H9 (cell line): ENCODE measurements around the gene PTPRR. TPM values are rescaled to one million over a fixed set of nuclear protein-coding genes. Genes with fewer than 3 reads are reported as not detected.

Experiments
- DNase-seq: peaks from one replicate; pipeline ENCODE4 v3.0.0-alpha.2; 2017
- H2AFZ ChIP-seq: one replicate; pipeline ENCODE4 v1.6.1; 2013; ENCODE audit warnings: mild to moderate bottlenecking, low read length, control low read depth, moderate library complexity
- H2AK5ac ChIP-seq: 2 replicates; pipeline ENCODE4 v1.6.1; 2013; ENCODE audit warnings: low read length, control low read depth, mixed read lengths; ENCODE audit not compliant: insufficient read length
- H2BK120ac ChIP-seq: one replicate; pipeline ENCODE4 v1.6.1; 2013; ENCODE audit warnings: low read depth, mild to moderate bottlenecking, low read length, control low read depth, inconsistent platforms; ENCODE audit not compliant: poor library complexity, severe bottlenecking
- H2BK12ac ChIP-seq: 2 replicates; pipeline ENCODE4 v1.6.1; 2013; ENCODE audit warnings: low read length, control low read depth, mixed read lengths, low read depth; ENCODE audit not compliant: insufficient read length
- H2BK15ac ChIP-seq: 2 replicates; pipeline ENCODE4 v1.6.1; 2013; ENCODE audit warnings: low read depth, low read length, control low read depth
- H2BK20ac ChIP-seq: one replicate; pipeline ENCODE4 v1.6.1; 2013; ENCODE audit warnings: low read depth, mild to moderate bottlenecking, low read length, control low read depth, inconsistent platforms; ENCODE audit not compliant: poor library complexity, severe bottlenecking
- H2BK5ac ChIP-seq: 2 replicates; pipeline ENCODE4 v1.6.1; 2013; ENCODE audit warnings: low read length, control low read depth, mixed read lengths; ENCODE audit not compliant: insufficient read length
- H3K14ac ChIP-seq: 2 replicates; pipeline ENCODE4 v1.6.1; 2013; ENCODE audit warnings: low read length, control low read depth; ENCODE audit not compliant: insufficient read depth
- H3K18ac ChIP-seq: 2 replicates; pipeline ENCODE4 v1.6.1; 2013; ENCODE audit warnings: low read depth, mild to moderate bottlenecking, mixed read lengths, low read length, control low read depth; ENCODE audit not compliant: insufficient read length
- H3K23ac ChIP-seq: 2 replicates; pipeline ENCODE4 v1.6.1; 2013; ENCODE audit warnings: low read length, control low read depth, mixed read lengths, low read depth; ENCODE audit not compliant: insufficient read length
- H3K23me2 ChIP-seq: 2 replicates; pipeline ENCODE4 v1.6.1; 2013; ENCODE audit warnings: low read depth, mild to moderate bottlenecking, mixed read lengths, low read length, control low read depth; ENCODE audit not compliant: insufficient read length, poor library complexity, severe bottlenecking
- H3K27ac ChIP-seq: 2 replicates; pipeline ENCODE4 v1.5.1; 2013; ENCODE audit warnings: low read length, control low read depth, mixed read lengths, low read depth; ENCODE audit not compliant: insufficient read length
- H3K27me3 ChIP-seq: 2 replicates; pipeline ENCODE4 v1.6.1; 2013; ENCODE audit warnings: low read length, control low read depth, inconsistent platforms; ENCODE audit not compliant: insufficient read depth
- H3K4ac ChIP-seq: 2 replicates; pipeline ENCODE4 v1.6.1; 2013; ENCODE audit warnings: low read depth, mild to moderate bottlenecking, control low read depth, inconsistent platforms, low read length, moderate library complexity
- H3K4me1 ChIP-seq: 2 replicates; pipeline ENCODE4 v1.6.1; 2013; ENCODE audit warnings: low read length, control low read depth, inconsistent platforms; ENCODE audit not compliant: insufficient read depth
- H3K4me2 ChIP-seq: 2 replicates; pipeline ENCODE4 v1.6.1; 2013; ENCODE audit warnings: low read length, control low read depth, mixed read lengths; ENCODE audit not compliant: insufficient read length, insufficient read depth
- H3K56ac ChIP-seq: 2 replicates; pipeline ENCODE4 v1.6.1; 2013; ENCODE audit warnings: low read depth, mild to moderate bottlenecking, mixed read lengths, low read length, control low read depth; ENCODE audit not compliant: insufficient read length
- H3K79me1 ChIP-seq: 2 replicates; pipeline ENCODE4 v1.6.1; 2013; ENCODE audit warnings: low read depth, mild to moderate bottlenecking, moderate library complexity, low read length, control low read depth, inconsistent platforms; ENCODE audit not compliant: insufficient read depth, poor library complexity, severe bottlenecking
- H3K79me2 ChIP-seq: 2 replicates; pipeline ENCODE4 v1.6.1; 2013; ENCODE audit warnings: low read length, control low read depth, inconsistent platforms; ENCODE audit not compliant: insufficient read depth
- H3K9ac ChIP-seq: 2 replicates; pipeline ENCODE4 v1.6.1; 2013; ENCODE audit warnings: low read length, control low read depth, mixed read lengths; ENCODE audit not compliant: insufficient read length; ENCODE audit errors: extremely low read depth
- H3K9me3 ChIP-seq: one replicate; pipeline ENCODE4 v1.6.1; 2013; ENCODE audit warnings: low read depth, low read length, inconsistent platforms; ENCODE audit not compliant: control insufficient read depth
- H3T11ph ChIP-seq: one replicate; pipeline ENCODE4 v1.6.1; 2013; ENCODE audit warnings: mild to moderate bottlenecking, low read length, control low read depth, inconsistent platforms
- H4K20me1 ChIP-seq: one replicate; pipeline ENCODE4 v1.6.1; 2013; ENCODE audit not compliant: control insufficient read depth, insufficient read length, insufficient read depth
- H4K5ac ChIP-seq: 2 replicates; pipeline ENCODE4 v1.6.1; 2013; ENCODE audit warnings: low read depth, mild to moderate bottlenecking, mixed read lengths, low read length, control low read depth; ENCODE audit not compliant: insufficient read length
- H4K8ac ChIP-seq: replicated peaks from 2 replicates; pipeline ENCODE4 v1.6.1; 2013; ENCODE audit warnings: low read length, control low read depth, mixed read lengths, low read depth; ENCODE audit not compliant: insufficient read length
- H4K91ac ChIP-seq: 2 replicates; pipeline ENCODE4 v1.6.1; 2013; ENCODE audit warnings: low read depth, mild to moderate bottlenecking, moderate library complexity, mixed read lengths, low read length, control low read depth; ENCODE audit not compliant: insufficient read length
- H3K27ac Mint-ChIP-seq, 3 experiments: 2 replicates in 2 of 3; 3 replicates in 1 of 3; pipeline ENCODE4 v1.8.0; 2020 to 2021; ENCODE audit warnings: mixed read lengths in 3 of 3, mild to moderate bottlenecking in 1 of 3, moderate library complexity in 1 of 3
- H3K27me3 Mint-ChIP-seq: 2 replicates; pipeline ENCODE4 v1.8.0; 2021; ENCODE audit warnings: low read depth, mild to moderate bottlenecking, moderate library complexity, mixed read lengths
- H3K36me3 Mint-ChIP-seq, 3 experiments: 2 replicates in 2 of 3; 3 replicates in 1 of 3; pipeline ENCODE4 v1.8.0; 2020 to 2021; ENCODE audit warnings: low read depth in 3 of 3, mixed read lengths in 3 of 3; ENCODE audit not compliant: insufficient read depth in 1 of 3
- H3K4me1 Mint-ChIP-seq, 2 experiments: 2 replicates each; pipeline ENCODE4 v1.8.0; 2020; ENCODE audit warnings: mixed read lengths in 2 of 2
- H3K4me3 Mint-ChIP-seq, 2 experiments: 2 replicates in 1 of 2; 3 replicates in 1 of 2; pipeline ENCODE4 v1.8.0; 2020 to 2021; ENCODE audit warnings: mild to moderate bottlenecking in 2 of 2, mixed read lengths in 2 of 2, moderate library complexity in 1 of 2
- H3K9me3 Mint-ChIP-seq, 2 experiments: 2 replicates in 1 of 2; 3 replicates in 1 of 2; pipeline ENCODE4 v1.8.0; 2020; ENCODE audit warnings: mild to moderate bottlenecking in 2 of 2, mixed read lengths in 2 of 2, moderate library complexity in 1 of 2
- CTCF ChIP-seq: fragments of 200-600 bp; sonication (generic); conservative IDR thresholded peaks from 3 replicates; pipeline ENCODE4 v1.8.0; 2021; ENCODE audit warnings: antibody characterized with exemption, mild to moderate bottlenecking
- total RNA-seq: library from RNA; stranded (reverse); gene quantifications from 2 replicates; pipeline ENCODE4 v1.2.1, GENCODE V29; 2021

Gene PTPRR
- total RNA-seq, 1 experiment from 2014 or later, result 0.22 TPM

DNA sequence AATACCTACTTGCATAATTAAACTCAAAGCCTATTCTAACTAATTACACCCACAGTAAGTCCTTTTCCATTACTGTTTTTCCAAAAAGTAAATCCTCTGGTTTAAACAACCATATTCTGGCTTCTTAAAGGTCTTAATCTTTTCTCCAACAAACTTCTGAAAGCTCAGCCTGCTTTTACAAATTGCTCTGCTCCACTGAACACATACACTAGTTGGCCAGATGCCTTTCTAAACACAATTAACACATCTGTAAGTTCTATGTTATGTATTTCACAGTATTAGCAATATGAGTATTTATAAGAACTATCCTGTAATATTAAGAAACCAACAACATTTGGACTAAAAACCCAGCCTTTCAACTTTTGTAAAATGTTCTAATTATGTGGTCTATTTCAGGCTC is 313.4 kb downstream of the PTPRR start:
- Histone ChIP-seq H3T11ph (no peak overlapping the region), H3K27ac (no peak overlapping the region), H3K9ac (no peak overlapping the region), H3K27me3 (peaks cover 3% of the 10 kb centered on the region; the same call in 1 of the 2 replicates), H3K18ac (no peak overlapping the region), H3K23me2 (peaks cover 7% of the 10 kb centered on the region), H2BK20ac (no peak overlapping the region), H3K79me2 (no peaks in the 10 kb centered on the region), H3K56ac (no peak overlapping the region), H2BK15ac (no peak overlapping the region), H2BK120ac (no peak overlapping the region), H3K4me1 (no peaks in the 10 kb centered on the region), H4K5ac (no peak overlapping the region), H4K8ac (no peak overlapping the region), H3K4me2 (no peak overlapping the region), H2AFZ (no peak overlapping the region), H2BK12ac (no peak overlapping the region), H4K91ac (no peak overlapping the region), H3K14ac (no peak overlapping the region), H3K23ac (no peak overlapping the region), H3K9me3 (no peaks in the 10 kb centered on the region), H4K20me1 (no peaks in the 10 kb centered on the region), H3K79me1 (no peaks in the 10 kb centered on the region), H3K4ac (no peak overlapping the region), H2BK5ac (no peak overlapping the region), H2AK5ac (no peak overlapping the region)
- Mint-ChIP-seq H3K4me1 (peaks cover 12 to 14% of the 10 kb centered on the region in 2 experiments), H3K36me3 (no peaks in the 10 kb centered on the region), H3K9me3 (peaks cover 3% of the 10 kb centered on the region in 2 experiments), H3K27me3 (peaks cover 32% of the 10 kb centered on the region), H3K4me3 (no peak overlapping the region), H3K27ac (no peak overlapping the region)
- no peak for DNase-seq
- no peak for TF ChIP-seq CTCF
